ENCODE results near the gene SSTR3.

The SSTR3 gene

DNA sequence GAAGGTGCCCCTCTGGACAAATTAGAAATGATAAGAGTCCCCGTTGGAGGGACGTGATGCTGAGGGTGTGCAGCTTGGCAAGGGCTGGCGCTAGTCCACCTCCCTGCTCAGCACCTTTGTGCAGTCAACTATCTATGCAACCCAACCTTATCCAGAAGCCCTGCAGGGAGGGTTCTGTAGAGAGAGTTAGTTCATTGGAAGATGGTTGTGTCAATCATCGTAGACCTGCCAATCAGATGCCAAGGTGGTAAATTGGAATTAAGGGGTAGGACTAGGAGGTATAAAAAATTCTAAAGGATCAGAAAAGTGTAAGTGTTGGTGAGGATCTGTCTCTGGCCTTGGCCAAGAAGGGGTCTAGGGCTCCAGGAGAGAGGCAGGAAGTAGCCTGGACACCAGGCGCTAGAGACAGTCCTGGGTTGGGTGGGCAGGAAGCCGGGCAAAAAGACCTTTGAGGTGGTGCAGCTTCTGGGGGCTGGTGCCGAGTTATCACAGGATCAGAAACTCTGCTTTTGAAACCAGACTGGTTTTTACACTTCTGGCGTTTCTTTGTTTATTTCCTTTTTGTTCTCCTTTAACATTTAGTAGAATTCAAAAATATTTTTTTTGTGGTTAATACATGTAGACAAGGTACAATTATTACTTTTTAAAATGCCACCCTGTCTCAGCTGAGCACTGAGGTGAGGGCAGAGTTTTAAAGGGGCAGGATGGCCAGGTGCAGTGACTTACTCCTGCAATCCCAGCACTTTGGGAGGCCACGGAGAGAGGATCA, 25.9 kb downstream of the SSTR3 start:
- TF ChIP-seq CTCF (IDR thresholded peaks at IDR 0.05; ENCODE audit: low read depth, low read length), result no peak
- Histone ChIP-seq H3K9me3 (no peaks in the 10 kb centered on the region), H3K4me3 (ENCODE audit: low read depth, low read length) (no peak overlapping the region), H3K27me3 (no peaks in the 10 kb centered on the region), H3K36me3 (no peaks in the 10 kb centered on the region), H3K4me1 (peaks cover 17% of the 10 kb centered on the region)
- DNase-seq, result no peak

DNA sequence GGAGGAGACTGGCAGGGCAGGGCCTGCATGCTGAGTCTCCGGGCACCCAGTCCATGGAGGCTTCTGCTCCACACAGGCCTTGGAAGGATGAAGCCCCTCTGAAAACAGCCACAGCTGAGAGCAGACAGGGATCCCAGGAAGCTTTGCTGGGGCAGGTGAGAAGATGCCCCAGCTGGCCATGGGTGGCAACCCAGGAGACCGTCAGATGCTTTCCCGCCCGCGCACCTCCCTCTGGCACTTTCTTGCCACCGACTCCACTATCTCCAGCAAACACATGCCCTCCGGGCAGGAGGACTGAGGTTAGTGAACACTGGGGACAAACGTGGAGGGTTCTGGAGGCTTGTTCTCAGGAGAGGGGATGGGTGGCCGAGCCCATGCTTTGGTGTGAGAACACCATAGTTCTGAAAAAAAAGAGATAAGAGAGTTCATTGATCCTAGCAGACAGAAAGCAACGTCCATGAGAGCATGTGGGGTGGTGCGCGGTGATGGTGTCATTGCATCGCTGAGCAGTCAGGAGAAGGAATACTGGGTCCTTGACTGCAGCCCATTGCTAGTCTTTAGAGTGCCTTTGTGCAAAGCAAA, 26.5 kb downstream of the SSTR3 start:
- H3K9me3 ChIP-seq, result no peaks in the 10 kb centered on the region
- H3K27me3 ChIP-seq, result no peaks in the 10 kb centered on the region
- TF ChIP-seq CTCF (IDR thresholded peaks at IDR 0.05; ENCODE audit: low read depth, low read length), result no peak
- no peak for DNase-seq
- H3K4me3 ChIP-seq (ENCODE audit: low read depth, low read length), result no peak overlapping the region
- H3K36me3 ChIP-seq, result no peaks in the 10 kb centered on the region
- peaks cover 17% of the 10 kb centered on the region for H3K4me1 ChIP-seq

DNA sequence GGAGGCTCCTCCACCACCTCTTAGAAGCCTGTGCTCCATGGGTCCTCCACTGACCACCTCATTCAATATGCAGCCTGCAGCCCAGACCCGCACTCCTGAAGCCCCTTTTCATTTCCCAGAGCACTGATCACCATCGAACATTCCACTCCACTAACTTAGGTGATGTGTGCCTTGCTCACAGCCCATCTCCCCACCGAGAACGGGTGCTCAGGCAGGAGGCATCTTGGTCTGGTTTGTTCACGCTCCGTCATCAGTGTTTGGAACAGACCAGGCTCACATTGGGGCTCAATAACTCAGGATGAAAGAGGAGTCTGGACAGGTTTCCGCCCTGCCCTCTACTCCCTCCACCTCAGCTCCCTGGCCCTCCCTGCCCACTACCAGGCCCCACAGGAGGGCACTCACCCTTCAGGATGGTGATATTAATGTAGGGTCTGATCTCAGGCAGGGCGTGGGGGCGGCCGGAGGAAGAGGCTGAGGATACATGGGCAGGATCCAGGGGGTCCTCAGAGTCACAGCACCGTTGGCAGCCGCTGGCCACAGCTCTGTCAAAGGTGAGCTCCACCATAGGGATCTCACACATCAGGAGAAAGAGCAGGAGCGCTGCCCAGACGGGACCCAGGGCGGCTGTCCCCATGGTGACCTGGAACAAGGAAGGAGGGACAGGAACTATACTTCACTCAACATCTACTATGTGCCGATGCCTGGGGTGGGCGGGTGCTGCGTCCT, 27.3 kb downstream of the SSTR3 start:
- no peaks in the 10 kb centered on the region for H3K9me3 ChIP-seq
- DNase-seq, result no peak
- peaks cover 17% of the 10 kb centered on the region for H3K4me1 ChIP-seq
- H3K27me3 ChIP-seq, result no peaks in the 10 kb centered on the region
- no peak for TF ChIP-seq CTCF (IDR thresholded peaks at IDR 0.05; ENCODE audit: low read depth, low read length)
- H3K4me3 ChIP-seq (ENCODE audit: low read depth, low read length), result no peak overlapping the region
- no peaks in the 10 kb centered on the region for H3K36me3 ChIP-seq

DNA sequence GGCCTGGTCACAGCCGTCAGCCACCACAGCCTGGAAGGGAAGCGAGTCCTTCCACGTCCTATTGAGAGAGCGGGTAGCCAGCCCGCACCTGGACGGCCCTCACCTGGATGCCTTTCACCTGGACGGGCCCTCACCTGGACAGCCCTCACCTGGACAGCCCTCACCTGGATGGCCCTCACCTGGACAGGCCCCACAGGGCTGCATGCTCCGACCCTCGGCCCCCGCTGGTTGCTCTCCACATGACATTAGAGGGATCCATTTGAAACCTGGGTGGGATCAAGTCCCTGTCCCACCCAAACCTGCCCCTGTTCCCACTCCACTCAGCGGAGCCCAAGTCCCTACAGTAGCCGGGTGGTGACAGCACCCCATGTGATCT, 27.9 kb downstream of the SSTR3 start:
- DNase-seq, result no peak
- no peak overlapping the region for H3K4me3 ChIP-seq (ENCODE audit: low read depth, low read length)
- H3K9me3 ChIP-seq, result no peaks in the 10 kb centered on the region
- H3K27me3 ChIP-seq, result no peaks in the 10 kb centered on the region
- H3K4me1 ChIP-seq, result peaks cover 17% of the 10 kb centered on the region
- no peak for TF ChIP-seq CTCF (IDR thresholded peaks at IDR 0.05; ENCODE audit: low read depth, low read length)
- no peaks in the 10 kb centered on the region for H3K36me3 ChIP-seq

DNA sequence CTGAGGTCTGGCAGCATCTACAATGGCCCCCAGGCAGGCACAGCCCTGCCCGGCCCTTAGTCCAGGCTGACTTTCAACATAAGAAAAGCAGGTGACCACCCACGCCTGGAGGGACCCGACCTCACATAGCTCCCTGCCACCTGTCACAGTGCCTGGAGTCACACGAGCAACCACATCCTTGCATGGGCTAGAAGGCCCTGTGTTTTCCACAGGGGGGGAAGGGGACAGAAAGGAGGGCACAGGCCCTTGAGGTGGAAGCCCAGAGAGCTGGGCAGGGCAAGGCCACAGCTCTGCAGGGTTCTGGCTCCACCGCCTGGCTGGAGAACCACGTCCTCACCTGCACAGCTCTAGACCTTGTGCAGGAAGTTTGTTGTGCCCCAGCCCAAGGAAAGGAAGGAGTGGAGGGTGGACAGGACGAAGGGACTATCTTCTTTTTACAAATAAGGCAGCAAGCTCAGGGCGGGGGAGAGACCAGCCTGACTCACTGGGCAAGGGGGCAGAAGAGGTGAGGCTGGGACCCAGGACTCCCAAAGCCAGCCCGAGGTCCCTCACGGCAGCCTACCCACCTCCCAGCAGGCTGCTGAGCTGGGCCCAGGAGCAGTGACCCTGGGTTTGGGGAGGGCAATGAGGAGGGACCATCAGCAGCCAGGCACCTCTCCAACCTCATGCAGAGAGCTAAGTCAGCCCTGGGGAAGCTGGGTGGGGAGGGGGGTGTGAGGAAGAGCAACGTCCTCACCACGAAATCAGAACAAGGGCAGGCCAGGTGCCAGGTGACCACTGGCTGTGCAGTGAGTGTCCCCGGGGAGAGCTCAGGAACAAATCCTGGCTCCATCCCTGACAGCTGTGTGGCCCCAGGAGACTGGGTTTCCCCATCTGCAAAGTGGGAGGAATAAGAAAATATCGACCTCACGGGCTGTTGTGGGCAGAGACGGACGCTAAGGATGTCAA, 28.6 kb downstream of the SSTR3 start:
- H3K4me3 ChIP-seq (ENCODE audit: low read depth, low read length), result no peak overlapping the region
- H3K36me3 ChIP-seq, result no peaks in the 10 kb centered on the region
- H3K27me3 ChIP-seq, result no peaks in the 10 kb centered on the region
- H3K4me1 ChIP-seq, result peaks cover 16% of the 10 kb centered on the region
- no peak for TF ChIP-seq CTCF (IDR thresholded peaks at IDR 0.05; ENCODE audit: low read depth, low read length)
- no peak for DNase-seq
- no peaks in the 10 kb centered on the region for H3K9me3 ChIP-seq
